ENCODE results near the gene OR11L1. TPM values are rescaled to one million over a fixed set of nuclear protein-coding genes. Genes with fewer than 3 reads are reported as not detected.

OR11L1 gene
- total RNA-seq, 2 donors from 2014 or later = not detected

- no peak overlapping the region for H3K4me3 ChIP-seq
- no peaks in the 10 kb centered on the region for H3K36me3 ChIP-seq
- intact Hi-C loops (cut with DNase I) = no loop called here
- no peak for DNase-seq (ENCODE audit: low spot score)
- no peaks in the 10 kb centered on the region for H3K9me3 ChIP-seq
- TF ChIP-seq POLR2A (IDR thresholded peaks at IDR 0.05) (no peak), POLR2AphosphoS5 (IDR thresholded peaks at IDR 0.05) (no peak)
- TF ChIP-seq, protein P1, sequence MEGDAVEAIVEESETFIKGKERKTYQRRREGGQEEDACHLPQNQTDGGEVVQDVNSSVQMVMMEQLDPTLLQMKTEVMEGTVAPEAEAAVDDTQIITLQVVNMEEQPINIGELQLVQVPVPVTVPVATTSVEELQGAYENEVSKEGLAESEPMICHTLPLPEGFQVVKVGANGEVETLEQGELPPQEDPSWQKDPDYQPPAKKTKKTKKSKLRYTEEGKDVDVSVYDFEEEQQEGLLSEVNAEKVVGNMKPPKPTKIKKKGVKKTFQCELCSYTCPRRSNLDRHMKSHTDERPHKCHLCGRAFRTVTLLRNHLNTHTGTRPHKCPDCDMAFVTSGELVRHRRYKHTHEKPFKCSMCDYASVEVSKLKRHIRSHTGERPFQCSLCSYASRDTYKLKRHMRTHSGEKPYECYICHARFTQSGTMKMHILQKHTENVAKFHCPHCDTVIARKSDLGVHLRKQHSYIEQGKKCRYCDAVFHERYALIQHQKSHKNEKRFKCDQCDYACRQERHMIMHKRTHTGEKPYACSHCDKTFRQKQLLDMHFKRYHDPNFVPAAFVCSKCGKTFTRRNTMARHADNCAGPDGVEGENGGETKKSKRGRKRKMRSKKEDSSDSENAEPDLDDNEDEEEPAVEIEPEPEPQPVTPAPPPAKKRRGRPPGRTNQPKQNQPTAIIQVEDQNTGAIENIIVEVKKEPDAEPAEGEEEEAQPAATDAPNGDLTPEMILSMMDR (IDR thresholded peaks at IDR 0.05) = no peak
- H3K27ac ChIP-seq = no peak overlapping the region
- 89% methylated on average over 14 of the region's 14 CpGs for WGBS
- H3K4me1 ChIP-seq (replicated peaks) = no peaks in the 10 kb centered on the region
- no peaks in the 10 kb centered on the region for H3K27me3 ChIP-seq (replicated peaks; ENCODE audit: insufficient read depth)
These were observed 13.3 kb upstream of the OR11L1 start for GRCh38 chr1:247854899-247855545.

DNA sequence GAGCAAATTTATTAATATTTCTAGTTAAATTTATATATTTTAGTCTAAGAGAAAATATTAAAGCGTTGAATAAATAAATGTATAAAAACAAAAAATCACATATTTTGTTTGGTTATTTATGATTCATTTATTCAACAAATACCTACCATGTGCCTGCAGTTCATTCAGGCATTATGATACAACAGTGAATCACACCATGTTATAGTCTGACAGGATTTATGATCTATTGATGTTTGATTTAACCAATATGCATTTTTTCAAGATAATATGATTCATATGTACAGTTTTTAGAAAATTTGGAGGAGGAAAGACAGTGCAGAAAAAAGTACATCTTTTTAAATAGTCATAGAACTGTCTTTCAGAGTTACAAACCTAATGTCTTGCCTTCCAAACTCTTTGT is 7.9 kb upstream of the OR11L1 start:
- Histone ChIP-seq H3K36me3 (no peaks in the 10 kb centered on the region), H3K27ac (no peak overlapping the region), H3K9me3 (no peaks in the 10 kb centered on the region), H3K4me3 (no peak overlapping the region), H3K4me1 (replicated peaks) (no peaks in the 10 kb centered on the region), H3K27me3 (replicated peaks; ENCODE audit: insufficient read depth) (no peaks in the 10 kb centered on the region)
- no peak for DNase-seq (ENCODE audit: low spot score)
- 96% methylated on average over 1 of the region's 1 CpG for WGBS
- intact Hi-C loops (cut with DNase I) = no loop called here
- TF ChIP-seq, protein P1 (IDR thresholded peaks at IDR 0.05) = no peak
- TF ChIP-seq POLR2A (IDR thresholded peaks at IDR 0.05) (no peak), POLR2AphosphoS5 (IDR thresholded peaks at IDR 0.05) (no peak)

GRCh38 chr1:247848346-247848745 is 6.7 kb upstream of the OR11L1 start:
- WGBS = 52% methylated on average over 7 of the region's 7 CpGs
- TF ChIP-seq, protein P1 (IDR thresholded peaks at IDR 0.05) = no peak
- Histone ChIP-seq H3K27me3 (replicated peaks; ENCODE audit: insufficient read depth) (no peaks in the 10 kb centered on the region), H3K4me1 (replicated peaks) (no peaks in the 10 kb centered on the region), H3K36me3 (no peaks in the 10 kb centered on the region), H3K9me3 (no peaks in the 10 kb centered on the region), H3K4me3 (no peak overlapping the region), H3K27ac (no peak overlapping the region)
- no peak for DNase-seq (ENCODE audit: low spot score)
- intact Hi-C loops (cut with DNase I) = no loop called here

GRCh38 chr1:247845693-247846017 is 4.0 kb upstream of the OR11L1 start:
- no peak for DNase-seq (ENCODE audit: low spot score)
- 57% methylated on average over 5 of the region's 5 CpGs for WGBS
- TF ChIP-seq, protein P1 (IDR thresholded peaks at IDR 0.05) = no peak
- TF ChIP-seq POLR2AphosphoS5 (IDR thresholded peaks at IDR 0.05) = no peak
- TF ChIP-seq POLR2A (IDR thresholded peaks at IDR 0.05) = no peak
- Histone ChIP-seq H3K4me3 (no peak overlapping the region), H3K27ac (no peak overlapping the region), H3K4me1 (replicated peaks) (no peaks in the 10 kb centered on the region), H3K9me3 (no peaks in the 10 kb centered on the region), H3K36me3 (no peaks in the 10 kb centered on the region), H3K27me3 (replicated peaks; ENCODE audit: insufficient read depth) (no peaks in the 10 kb centered on the region)
- intact Hi-C loops (cut with DNase I) = no loop called here

DNA sequence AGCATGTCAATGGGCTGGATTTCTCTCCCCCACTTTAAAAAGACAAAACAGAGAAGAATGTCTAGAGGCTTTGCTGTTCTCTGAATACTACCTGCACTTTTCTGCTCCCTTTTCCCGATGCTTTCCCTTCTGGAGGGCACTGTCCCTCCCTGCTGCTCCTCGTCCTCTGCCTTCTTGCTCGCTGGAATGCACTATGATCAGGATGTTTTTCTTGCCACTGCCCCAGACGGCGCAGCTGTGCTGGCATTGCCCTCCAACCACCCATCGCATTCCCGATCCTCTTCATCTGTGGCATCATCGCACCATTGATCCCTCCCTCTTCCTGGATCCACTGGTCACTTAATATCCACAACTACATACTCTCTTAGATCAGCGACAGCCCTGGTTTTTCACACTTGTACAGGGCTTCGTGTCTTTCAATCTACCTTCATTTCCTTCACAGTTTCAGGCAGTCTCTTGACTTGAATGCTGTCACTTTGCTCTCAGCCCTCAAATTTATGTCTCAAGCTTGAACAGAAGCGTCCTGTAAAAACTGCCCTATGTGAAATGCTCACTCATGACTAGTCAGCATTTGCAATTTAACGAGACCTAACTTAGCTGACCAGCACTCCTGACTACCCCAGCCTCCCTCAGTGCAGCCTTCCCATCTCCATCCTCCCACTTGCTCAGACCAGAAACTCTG is 3.5 kb upstream of the OR11L1 start:
- DNase-seq (ENCODE audit: low spot score) = no peak
- WGBS = 73% methylated on average over 12 of the region's 12 CpGs
- no peaks in the 10 kb centered on the region for H3K36me3 ChIP-seq
- H3K4me3 ChIP-seq = no peak overlapping the region
- H3K27ac ChIP-seq = no peak overlapping the region
- intact Hi-C loops (cut with DNase I) = no loop called here
- H3K4me1 ChIP-seq (replicated peaks) = no peaks in the 10 kb centered on the region
- TF ChIP-seq POLR2AphosphoS5 (IDR thresholded peaks at IDR 0.05) (no peak), POLR2A (IDR thresholded peaks at IDR 0.05) (no peak)
- TF ChIP-seq, protein P1 (IDR thresholded peaks at IDR 0.05) = no peak
- no peaks in the 10 kb centered on the region for H3K9me3 ChIP-seq
- no peaks in the 10 kb centered on the region for H3K27me3 ChIP-seq (replicated peaks; ENCODE audit: insufficient read depth)

All from prostate gland (tissue), 2 donors.